H1 (cell line): ENCODE results near the gene FAM163A. TPM values are rescaled to one million over a fixed set of nuclear protein-coding genes. Genes with fewer than 3 reads are reported as not detected.
"Not testable (repeated sequence)": the region's sequence is repeated elsewhere in the genome, so short reads cannot be mapped to it uniquely, and the experiment has no call there.

Experiments used
- CTCF ChIA-PET: fragments of 300-600 bp; sonication (Branson Sonifier 250); formaldehyde crosslinking; loops from one replicate; lab custom pipeline; 2021; ENCODE audit not compliant: partially characterized antibody; lab: Charles Lee
- POLR2A ChIA-PET: fragments of 300-600 bp; sonication (Branson Sonifier 250); formaldehyde crosslinking; loops from one replicate; lab custom pipeline; 2021; ENCODE audit warnings: inconsistent platforms; ENCODE audit not compliant: partially characterized antibody; lab: Charles Lee
- DNase-seq, 2 experiments: peaks; one replicate each; pipeline versions ENCODE4 v3.0.0 to v3.0.0-alpha.2; 2010 to 2022; ENCODE audit warnings: low spot score in 2 of 2, low read depth in 1 of 2, mixed read lengths in 1 of 2
- FAIRE-seq: peaks from 2 replicates; lab custom pipeline; 2011; peaks lifted over from hg19 to GRCh38; lab: Jason Lieb, UNC
- H2AFZ ChIP-seq: 2 replicates; pipeline ENCODE4 v1.8.1; 2012; ENCODE audit warnings: low read length, inconsistent platforms
- H2AK5ac ChIP-seq: 2 replicates; pipeline ENCODE4 v1.6.1; 2013; ENCODE audit warnings: low read depth, low read length
- H2BK120ac ChIP-seq: replicated peaks from 2 replicates; pipeline ENCODE3; 2013; ENCODE audit warnings: low read depth, low read length, inconsistent platforms
- H2BK12ac ChIP-seq: 2 replicates; pipeline ENCODE4 v1.6.1; 2013; ENCODE audit warnings: low read depth, low read length
- H2BK15ac ChIP-seq: 2 replicates; pipeline ENCODE4 v1.6.1; 2013; ENCODE audit warnings: low read length
- H2BK20ac ChIP-seq: 2 replicates; pipeline ENCODE4 v1.6.1; 2013; ENCODE audit warnings: low read length
- H2BK5ac ChIP-seq: 2 replicates; pipeline ENCODE4 v1.6.1; 2013; ENCODE audit warnings: low read depth, low read length
- H3K14ac ChIP-seq: 2 replicates; pipeline ENCODE4 v1.6.1; 2013; ENCODE audit warnings: inconsistent platforms; ENCODE audit not compliant: insufficient read length
- H3K18ac ChIP-seq: 2 replicates; pipeline ENCODE4 v1.6.1; 2013; ENCODE audit warnings: low read length; ENCODE audit errors: extremely low read depth
- H3K23ac ChIP-seq: 2 replicates; pipeline ENCODE4 v1.6.1; 2013; ENCODE audit warnings: inconsistent platforms; ENCODE audit not compliant: insufficient read length
- H3K23me2 ChIP-seq: 2 replicates; pipeline ENCODE4 v1.6.1; 2013; ENCODE audit warnings: low read depth, low read length
- H3K27ac ChIP-seq: 2 replicates; pipeline ENCODE4 v1.6.1; 2011; ENCODE audit warnings: low read depth, low read length, inconsistent platforms
- H3K27me3 ChIP-seq, 4 experiments: replicated peaks in 1 of 4; 1 replicate in 1 of 4; 2 replicates in 3 of 4; pipeline versions ENCODE4 v1.6.1 to v1.8.1; 2011 to 2013; ENCODE audit warnings: low read length in 3 of 4, mild to moderate bottlenecking in 3 of 4, inconsistent platforms in 2 of 4, mixed read lengths in 2 of 4, moderate library complexity in 1 of 4; ENCODE audit not compliant: control insufficient read depth in 3 of 4, insufficient read depth in 3 of 4; ENCODE audit errors: extremely low read depth in 1 of 4
- H3K36me3 ChIP-seq, 4 experiments: 2 replicates each; pipeline versions ENCODE4 v1.6.1 to v1.8.1; 2011 to 2013; ENCODE audit warnings: mild to moderate bottlenecking in 4 of 4, low read length in 3 of 4, moderate library complexity in 2 of 4, control low read depth in 1 of 4, inconsistent platforms in 1 of 4; ENCODE audit not compliant: insufficient read depth in 4 of 4, control insufficient read depth in 2 of 4
- H3K4ac ChIP-seq: replicated peaks from 2 replicates; pipeline ENCODE3; 2013; ENCODE audit warnings: low read length, low read depth, mixed read lengths, inconsistent platforms; ENCODE audit not compliant: insufficient read length
- H3K4me1 ChIP-seq, 4 experiments: replicated peaks in 1 of 4; 1 replicate in 1 of 4; 2 replicates in 3 of 4; pipeline versions ENCODE4 v1.6.1 to v1.8.1; 2011 to 2013; ENCODE audit warnings: low read length in 3 of 4, inconsistent platforms in 2 of 4, mixed read lengths in 1 of 4; ENCODE audit not compliant: insufficient read depth in 4 of 4, control insufficient read depth in 3 of 4
- H3K4me2 ChIP-seq, 2 experiments: 2 replicates each; pipeline versions ENCODE4 v1.6.1 to v1.8.1; 2011 to 2013; ENCODE audit warnings: low read depth in 2 of 2, low read length in 2 of 2, control low read depth in 1 of 2, inconsistent platforms in 1 of 2, mild to moderate bottlenecking in 1 of 2; ENCODE audit not compliant: insufficient read depth in 1 of 2
- H3K4me3 ChIP-seq, 4 experiments: fragments of 200-600, 300-600 bp in 1 of 4; sonication (generic), shearing (Covaris generic), sonication (Bioruptor Twin) in 1 of 4; 2 replicates each; pipeline versions ENCODE4 v1.5.1 to v1.8.1; 2011 to 2016; ENCODE audit warnings: low read length in 4 of 4, low read depth in 3 of 4, control low read depth in 2 of 4, inconsistent platforms in 2 of 4, mild to moderate bottlenecking in 2 of 4, mixed read lengths in 1 of 4, moderate library complexity in 1 of 4; ENCODE audit not compliant: insufficient read depth in 2 of 4; ENCODE audit errors: extremely low read depth in 1 of 4
- H3K56ac ChIP-seq: replicated peaks from 2 replicates; pipeline ENCODE3; 2013; ENCODE audit warnings: low read depth, mild to moderate bottlenecking, mixed read lengths, low read length, inconsistent platforms; ENCODE audit not compliant: insufficient read length
- H3K79me1 ChIP-seq: 2 replicates; pipeline ENCODE4 v1.6.1; 2013; ENCODE audit warnings: low read depth, low read length, control low read depth
- H3K79me2 ChIP-seq, 2 experiments: 2 replicates each; pipeline versions ENCODE4 v1.6.1 to v1.8.1; 2012 to 2013; ENCODE audit warnings: low read length in 2 of 2, mild to moderate bottlenecking in 2 of 2, inconsistent platforms in 1 of 2; ENCODE audit not compliant: insufficient read depth in 2 of 2, control insufficient read depth in 1 of 2
- H3K9ac ChIP-seq, 4 experiments: replicated peaks in 1 of 4; 1 replicate in 1 of 4; 2 replicates in 3 of 4; pipeline versions ENCODE4 v1.6.1 to v1.8.1; 2011 to 2013; ENCODE audit warnings: low read depth in 3 of 4, low read length in 3 of 4, control low read depth in 2 of 4, mild to moderate bottlenecking in 2 of 4, moderate library complexity in 2 of 4, inconsistent platforms in 1 of 4; ENCODE audit errors: extremely low read depth in 1 of 4
- H3K9me3 ChIP-seq, 2 experiments: 2 replicates each; pipeline versions ENCODE4 v1.6.1 to v1.8.1; 2012 to 2013; ENCODE audit warnings: mild to moderate bottlenecking in 2 of 2, moderate library complexity in 2 of 2, control low read depth in 1 of 2, inconsistent platforms in 1 of 2, low read depth in 1 of 2, low read length in 1 of 2, mixed read lengths in 1 of 2; ENCODE audit not compliant: insufficient read depth in 2 of 2
- H4K20me1 ChIP-seq, 2 experiments: replicated peaks in 1 of 2; 2 replicates each; pipeline versions ENCODE3 to v1.8.1; 2011 to 2013; ENCODE audit warnings: inconsistent platforms in 2 of 2, low read length in 2 of 2, mild to moderate bottlenecking in 1 of 2; ENCODE audit not compliant: insufficient read depth in 2 of 2, control insufficient read depth in 1 of 2
- H4K5ac ChIP-seq: 2 replicates; pipeline ENCODE4 v1.6.1; 2013; ENCODE audit warnings: low read length, low read depth, mixed read lengths, inconsistent platforms; ENCODE audit not compliant: insufficient read length
- H4K8ac ChIP-seq: 2 replicates; pipeline ENCODE4 v1.8.0; 2013; ENCODE audit warnings: mild to moderate bottlenecking, moderate library complexity, low read length, inconsistent platforms; ENCODE audit not compliant: insufficient read depth; ENCODE audit errors: extremely low read depth
- H4K91ac ChIP-seq: replicated peaks from 2 replicates; pipeline ENCODE3; 2013; ENCODE audit warnings: low read length, mixed read lengths, inconsistent platforms; ENCODE audit not compliant: insufficient read length
- WGBS, 2 experiments: shearing (Covaris generic) in 1 of 2; methylation state at CpG; one replicate each; pipeline versions ENCODE4 v1.1.6 to v1.1.7; 2013 to 2015; ENCODE audit warnings: low lambda C conversion rate in 2 of 2, mixed read lengths in 2 of 2, inconsistent platforms in 1 of 2, low coverage in 1 of 2, missing lambda C conversion rate in 1 of 2; ENCODE audit not compliant: insufficient replicate concordance in 2 of 2, insufficient coverage in 1 of 2, insufficient read length in 1 of 2; ENCODE audit errors: extremely low coverage in 1 of 2, missing lambda C conversion rate in 1 of 2; 5-methylcytosine and 5-hydroxymethylcytosine counted together
- polyA plus RNA-seq, 7 experiments: library from polyadenylated mRNA; depleted of rRNA in 3 of 7; stranded (reverse) in 5 of 7; unstranded in 2 of 7; fragments of >200 nt in 5 of 7; fragments of 200-250 nt in 2 of 7; gene quantifications; 1 replicate in 5 of 7; 2 replicates in 1 of 7; 4 replicates in 1 of 7; pipeline versions ENCODE4 v1.2.1 to v1.2.3, GENCODE V29; 2011 to 2013; ENCODE audit warnings: missing spikeins in 2 of 7, mixed read lengths in 2 of 7
- total RNA-seq: library from RNA; stranded (reverse); fragmentation: NEBNext Ultra II Directional; extraction: Animal tissue kit (Norgen Biotek cat#: 25700); gene quantifications from 2 replicates; pipeline ENCODE4 v1.2.1, GENCODE V29; 2021

Gene FAM163A
- total and polyA plus RNA-seq, 2 of the 8 experiments (the other 6 are each of a cell fraction or from before 2014, with no cell fraction given) = 0.13 to 0.18 TPM

DNA sequence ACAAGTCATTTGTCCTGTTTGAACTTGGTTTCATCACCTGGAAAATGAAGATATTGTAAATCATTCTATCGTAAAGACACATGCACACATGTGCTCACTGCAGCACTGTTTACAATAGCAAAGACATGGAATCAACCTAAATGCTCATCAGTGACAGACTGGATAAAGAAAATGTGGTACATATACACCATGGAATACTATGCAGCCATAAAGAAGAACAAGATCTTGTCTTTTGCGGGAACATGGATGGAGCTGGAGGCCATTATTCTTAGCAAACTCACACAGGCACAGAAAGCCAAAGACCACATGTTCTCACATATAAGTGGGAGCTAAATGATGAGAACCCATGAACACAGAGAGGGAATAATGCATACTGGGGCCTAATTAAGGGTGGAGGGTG lies 61.3 kb downstream of the FAM163A start:
- DNase-seq, H4K91ac ChIP-seq, H3K79me1 ChIP-seq, H3K14ac ChIP-seq, H3K23ac ChIP-seq, H3K79me2 ChIP-seq, H2BK12ac ChIP-seq, H2BK5ac ChIP-seq, H3K9ac ChIP-seq, H2BK20ac ChIP-seq, H3K18ac ChIP-seq, H2BK15ac ChIP-seq, H3K23me2 ChIP-seq, H3K9me3 ChIP-seq, H4K8ac ChIP-seq, H2AFZ ChIP-seq, H3K27ac ChIP-seq, H4K20me1 ChIP-seq, H4K5ac ChIP-seq, H3K36me3 ChIP-seq, H3K27me3 ChIP-seq, H3K4ac ChIP-seq, H3K56ac ChIP-seq, FAIRE-seq, H3K4me2 ChIP-seq, H3K4me1 ChIP-seq, H2BK120ac ChIP-seq, H2AK5ac ChIP-seq, POLR2A ChIA-PET, H3K4me3 ChIP-seq: not testable (repeated sequence)
- CTCF ChIA-PET = interaction anchor here (0.6 to 16.2 kb wide), 4 partner anchors 10 to 97 kb away, joined by 3 to 595 read pairs (median 127); no protein-coding TSS in a partner anchor
- WGBS, 2 experiments = 92% methylated on average over 2 of the region's 2 CpGs; no CpG with 5 or more reads in 1 of the 2 experiments
